HG03135 (cell line): Measurements from ENCODE around the gene UHMK1.
A peak's percentile ranks its signal among the peaks of the same experiment; 100 is the strongest.
"Not testable (repeated sequence)": the region's sequence is repeated elsewhere in the genome, so short reads cannot be mapped to it uniquely, and the experiment has no call there.

Experiments
- ATAC-seq: cut with Tn5 transposase; IDR thresholded peaks from one replicate; pipeline ENCODE4 v1.9.1; 2021; ENCODE audit warnings: mild to moderate bottlenecking, moderate library complexity; ENCODE audit not compliant: unreplicated experiment

The UHMK1 gene, protein sequence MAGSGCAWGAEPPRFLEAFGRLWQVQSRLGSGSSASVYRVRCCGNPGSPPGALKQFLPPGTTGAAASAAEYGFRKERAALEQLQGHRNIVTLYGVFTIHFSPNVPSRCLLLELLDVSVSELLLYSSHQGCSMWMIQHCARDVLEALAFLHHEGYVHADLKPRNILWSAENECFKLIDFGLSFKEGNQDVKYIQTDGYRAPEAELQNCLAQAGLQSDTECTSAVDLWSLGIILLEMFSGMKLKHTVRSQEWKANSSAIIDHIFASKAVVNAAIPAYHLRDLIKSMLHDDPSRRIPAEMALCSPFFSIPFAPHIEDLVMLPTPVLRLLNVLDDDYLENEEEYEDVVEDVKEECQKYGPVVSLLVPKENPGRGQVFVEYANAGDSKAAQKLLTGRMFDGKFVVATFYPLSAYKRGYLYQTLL

DNA sequence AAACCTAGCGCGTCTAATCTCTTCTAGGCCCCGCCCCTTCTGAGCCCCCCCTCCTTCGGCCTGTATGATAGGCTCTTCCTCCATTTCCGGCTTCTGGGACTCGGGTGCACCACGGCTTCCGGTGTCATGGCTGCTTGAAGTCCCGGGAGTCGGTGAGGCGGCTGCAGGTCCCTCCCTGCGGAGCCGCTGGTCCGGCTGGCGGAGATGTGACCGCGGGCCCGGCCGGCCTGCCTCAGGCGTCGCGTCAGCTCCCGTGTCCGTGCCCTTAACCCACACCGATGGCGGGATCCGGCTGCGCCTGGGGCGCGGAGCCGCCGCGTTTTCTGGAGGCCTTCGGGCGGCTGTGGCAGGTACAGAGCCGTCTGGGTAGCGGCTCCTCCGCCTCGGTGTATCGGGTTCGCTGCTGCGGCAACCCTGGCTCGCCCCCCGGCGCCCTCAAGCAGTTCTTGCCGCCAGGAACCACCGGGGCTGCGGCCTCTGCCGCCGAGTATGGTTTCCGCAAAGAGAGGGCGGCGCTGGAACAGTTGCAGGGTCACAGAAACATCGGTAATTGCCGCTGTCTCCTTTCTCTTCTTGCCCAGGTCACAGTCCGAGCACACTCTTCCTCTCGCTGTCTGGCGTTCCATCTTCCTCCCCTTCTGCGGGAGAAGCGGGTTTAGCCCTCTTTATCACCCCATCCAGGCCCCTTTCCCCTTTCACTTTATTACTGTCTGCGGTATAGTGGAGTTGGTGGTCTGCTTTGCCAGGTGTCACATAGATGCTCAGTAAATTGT, at the start of gene UHMK1:
Gene UHMK1 (plus strand): TSS at position 96 of the 773 bp plus-strand sequence. CDS start 183 bp downstream, at position 279.
- ATAC-seq: peak; percentile 98

DNA sequence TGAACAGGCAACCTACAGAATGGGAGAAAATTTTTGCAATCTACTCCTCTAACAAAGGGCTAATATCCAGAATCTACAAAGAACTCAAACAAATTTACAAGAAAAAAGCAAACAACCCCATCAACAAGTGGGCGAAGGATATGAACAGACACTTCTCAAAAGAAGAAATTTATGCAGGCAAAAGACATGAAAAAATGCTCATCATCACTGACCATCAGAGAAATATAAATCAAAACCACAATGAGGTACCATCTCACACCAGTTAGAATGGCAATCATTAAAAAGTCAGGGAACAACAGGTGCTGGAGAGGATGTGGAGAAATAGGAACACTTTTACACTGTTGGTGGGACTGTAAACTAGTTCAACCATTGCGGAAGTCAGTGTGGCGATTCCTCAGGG, 43.3 kb upstream of the UHMK1 start:
- ATAC-seq: not testable (repeated sequence)

DNA sequence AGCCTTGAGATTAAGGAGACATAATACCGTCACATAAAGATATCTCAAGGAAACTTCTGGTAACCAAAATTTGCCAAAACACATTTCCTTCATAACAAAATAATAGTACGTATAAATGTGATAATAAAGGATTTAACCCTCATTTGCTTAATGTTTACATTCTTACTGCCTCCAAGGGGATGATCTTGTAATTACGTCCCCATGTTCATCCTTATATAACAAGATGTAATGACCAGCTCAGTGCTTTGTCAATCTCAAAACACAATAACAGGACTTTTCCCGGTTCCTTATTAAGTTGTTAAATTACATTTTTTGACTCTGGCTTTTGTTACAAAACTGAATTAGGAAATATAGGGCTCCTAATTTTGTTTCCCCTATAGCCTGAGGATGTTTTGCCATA, 41.3 kb upstream of the UHMK1 start:
- no peak for ATAC-seq

DNA sequence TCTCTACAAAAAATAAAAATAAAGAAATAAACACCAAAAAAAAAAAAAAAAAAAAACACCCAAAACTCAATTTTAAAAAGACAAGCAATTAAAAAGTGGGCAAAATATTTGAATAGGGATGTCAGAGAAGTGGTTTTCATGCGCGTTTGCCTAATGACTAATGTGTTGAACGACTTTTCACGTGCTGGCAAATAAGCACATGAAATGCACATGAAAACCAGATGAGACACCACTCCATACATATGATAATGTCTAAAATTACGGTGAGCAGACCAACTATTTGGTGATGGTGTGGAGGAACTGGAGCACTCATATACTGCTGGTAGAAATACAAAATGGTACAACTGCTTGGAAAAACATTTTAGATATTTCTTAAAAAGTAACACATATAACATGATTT, 39.4 kb upstream of the UHMK1 start:
- no peak for ATAC-seq

DNA sequence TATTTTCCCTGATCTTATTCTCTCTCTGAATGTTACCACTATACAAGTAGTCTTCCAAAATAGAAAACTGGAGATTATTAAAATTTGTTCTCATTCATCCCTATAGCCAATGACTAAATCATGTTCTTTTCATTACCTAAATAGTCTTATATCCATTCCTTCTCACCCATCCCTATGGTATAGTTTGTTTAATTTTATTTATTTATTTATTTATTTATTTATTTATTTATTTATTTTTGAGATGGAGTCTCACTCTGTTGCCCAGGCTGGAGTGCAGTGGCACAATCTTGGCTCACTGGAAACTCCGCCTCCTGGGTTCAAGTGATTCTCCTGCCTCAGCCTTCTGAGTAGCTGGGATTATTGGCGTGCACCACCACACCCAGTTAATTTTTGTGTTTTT, 35.2 kb upstream of the UHMK1 start:
- ATAC-seq: not testable (repeated sequence)

DNA sequence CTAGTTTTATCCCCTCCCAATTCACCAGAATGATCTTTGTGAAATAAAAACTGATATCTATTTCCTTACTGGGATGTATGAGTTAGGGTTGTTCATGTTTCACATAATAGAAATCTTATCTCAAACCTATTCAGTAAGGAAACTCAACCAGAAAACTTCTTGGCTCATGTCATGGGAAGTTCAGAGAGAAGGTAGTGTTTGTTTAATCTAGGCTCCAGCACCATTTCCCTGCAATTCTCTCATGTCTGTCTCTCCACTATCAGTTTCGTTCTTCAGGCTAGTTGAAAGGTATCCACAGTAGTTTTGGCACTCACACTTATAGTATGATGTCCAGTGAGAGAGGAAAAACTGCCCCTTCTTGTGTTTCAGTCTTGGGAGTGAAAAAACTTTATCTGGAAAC, 34.6 kb upstream of the UHMK1 start:
- no peak for ATAC-seq

DNA sequence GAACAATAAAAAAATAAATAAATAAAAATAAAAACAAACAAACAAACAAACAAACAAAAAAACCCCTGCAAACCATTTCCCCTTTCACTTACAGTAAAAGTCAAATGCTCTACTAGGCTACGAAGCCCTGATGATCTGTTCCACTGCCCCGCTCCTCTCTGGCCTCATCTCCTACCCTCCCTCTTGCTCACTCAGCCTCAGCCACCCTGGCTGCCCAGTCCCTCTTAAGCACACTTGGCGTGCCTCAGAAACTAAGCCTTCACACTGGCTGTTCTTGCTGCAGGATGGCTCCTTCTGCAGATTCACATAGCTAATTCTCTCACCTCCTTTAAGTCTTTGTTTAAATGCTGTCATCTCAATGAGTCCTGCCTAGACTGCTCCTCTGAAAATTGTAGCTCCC, 30.8 kb upstream of the UHMK1 start:
- ATAC-seq: no peak

DNA sequence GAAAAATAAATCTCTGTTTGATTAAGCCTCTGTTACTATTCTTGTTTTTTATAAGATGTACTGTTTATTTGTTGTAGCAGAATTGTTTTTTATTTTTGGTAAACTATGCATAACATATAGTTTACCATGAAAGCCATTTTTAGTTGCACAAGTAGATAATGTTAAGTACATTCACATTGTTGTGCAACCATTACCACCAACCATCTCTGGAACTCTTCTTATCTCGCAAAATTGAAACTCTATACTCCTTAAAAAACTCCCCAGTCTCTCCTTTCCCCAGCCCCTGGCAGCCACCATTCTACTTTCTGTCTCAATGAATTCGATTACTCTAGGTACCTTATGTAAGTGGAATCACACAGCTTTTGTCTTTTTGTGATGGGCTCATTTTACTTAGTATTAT, 27.4 kb upstream of the UHMK1 start:
- ATAC-seq: no peak

DNA sequence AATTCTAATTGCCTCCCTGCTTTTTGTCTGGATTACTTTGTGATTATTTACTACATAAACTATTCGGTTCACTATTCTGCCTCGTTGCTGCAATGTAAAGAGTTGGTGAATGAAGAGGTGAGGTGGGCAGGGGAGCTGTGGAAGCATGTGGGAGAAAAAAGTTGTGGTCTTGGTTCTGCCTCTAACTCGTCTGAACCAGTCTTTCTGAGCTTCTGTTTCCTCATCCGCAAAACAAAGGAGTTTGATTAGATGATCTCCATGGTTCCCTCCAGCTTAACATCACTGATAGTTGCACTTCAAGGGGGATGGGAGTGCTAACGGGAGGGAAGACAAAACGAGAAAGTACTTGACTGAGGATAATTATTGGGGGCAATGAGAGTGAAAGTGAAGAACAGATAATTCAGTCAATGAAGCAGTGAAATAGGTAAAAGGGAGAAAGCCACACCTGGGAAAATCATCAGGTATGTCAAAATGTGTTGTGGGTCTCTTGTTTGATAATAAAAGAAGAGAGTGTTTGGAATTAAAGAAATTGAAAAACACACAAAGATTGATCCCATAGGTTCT, 26.2 kb upstream of the UHMK1 start:
- ATAC-seq: no peak

DNA sequence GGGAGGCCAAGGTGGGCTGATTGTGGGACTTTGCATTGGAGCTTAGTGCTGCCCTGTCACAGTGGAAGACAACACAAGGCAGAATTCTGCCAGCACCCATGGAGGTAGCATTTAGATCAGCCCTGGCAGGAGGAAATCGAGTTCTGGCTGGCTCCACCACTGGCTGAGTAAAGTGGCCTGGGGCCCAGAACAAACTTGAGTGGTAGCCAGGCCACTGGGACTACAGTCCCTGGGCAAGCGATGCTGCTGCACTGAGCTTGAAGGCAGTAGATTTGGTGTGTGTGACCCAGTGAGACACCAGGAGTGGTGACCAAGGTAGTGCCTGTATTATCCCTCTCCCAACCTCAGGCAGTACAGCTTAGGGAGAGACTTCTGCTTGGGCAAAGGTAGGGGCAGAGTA, 22.5 kb upstream of the UHMK1 start:
- no peak for ATAC-seq

DNA sequence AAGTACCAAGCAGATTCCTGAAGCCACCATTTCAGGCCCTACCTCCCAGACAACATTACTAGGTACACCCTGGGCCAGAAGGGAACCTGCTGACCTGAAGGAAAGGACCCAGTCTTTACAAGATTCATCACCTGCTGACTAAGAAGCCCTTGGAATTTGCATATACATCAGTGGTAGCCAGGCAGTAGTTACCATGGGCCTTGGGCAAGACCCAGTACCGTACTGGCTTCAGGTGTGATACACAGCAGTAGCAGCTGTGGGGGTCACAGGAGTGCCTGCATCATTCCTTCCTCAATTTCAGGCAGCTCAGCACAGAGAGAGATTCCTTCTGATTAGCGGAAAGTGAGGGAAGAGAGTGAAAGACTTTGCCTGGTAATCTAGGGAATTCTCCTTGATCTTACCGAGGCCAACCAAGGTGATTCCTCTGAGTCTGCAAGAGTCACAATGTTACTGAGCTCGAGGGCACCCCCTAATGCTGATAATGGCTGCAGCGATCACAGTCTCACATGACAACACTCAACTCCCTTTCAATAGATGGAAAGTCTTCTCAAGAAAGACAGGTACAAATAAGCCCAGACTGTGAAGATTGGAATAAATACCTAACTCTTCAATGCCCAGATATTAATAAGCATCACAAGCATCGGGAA, 22.0 kb upstream of the UHMK1 start:
- ATAC-seq: no peak

DNA sequence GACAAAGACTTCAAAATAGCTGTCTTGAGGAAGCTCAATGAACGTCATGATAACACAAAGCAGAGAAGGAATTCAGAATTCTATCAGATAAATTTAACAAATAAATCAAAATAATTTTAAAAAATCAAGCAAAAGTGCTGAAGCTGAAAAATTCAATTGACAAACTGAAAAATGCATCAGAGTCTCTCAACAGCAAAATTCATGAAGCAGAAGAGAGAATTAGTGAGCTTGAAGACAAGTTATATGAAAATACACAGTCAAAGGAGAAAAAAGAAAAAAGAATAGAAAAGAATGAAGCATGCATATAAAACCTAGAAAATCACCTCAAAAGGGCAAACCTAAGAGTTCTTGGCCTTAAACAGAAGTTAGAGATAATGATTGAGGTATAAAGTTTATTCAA, 21.0 kb upstream of the UHMK1 start:
- ATAC-seq: no peak

DNA sequence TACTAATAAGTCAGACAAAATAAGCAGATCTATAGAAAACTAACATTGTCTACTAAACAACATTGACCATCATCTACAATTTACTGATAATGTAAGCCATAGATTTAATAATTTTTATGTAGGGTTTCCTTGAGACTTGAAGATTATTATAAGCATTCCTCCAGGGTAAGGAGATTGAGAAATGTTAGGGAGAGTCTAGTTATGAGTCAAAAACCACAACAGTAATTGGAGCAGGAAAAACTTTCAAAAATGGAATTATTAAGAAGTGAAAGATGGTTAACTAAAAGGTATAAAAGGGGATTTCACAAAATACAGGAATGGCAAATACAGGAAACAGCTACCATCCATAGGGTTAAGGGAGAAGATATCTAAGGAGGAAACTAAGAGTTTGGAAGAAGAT, 12.4 kb upstream of the UHMK1 start:
- ATAC-seq: no peak

DNA sequence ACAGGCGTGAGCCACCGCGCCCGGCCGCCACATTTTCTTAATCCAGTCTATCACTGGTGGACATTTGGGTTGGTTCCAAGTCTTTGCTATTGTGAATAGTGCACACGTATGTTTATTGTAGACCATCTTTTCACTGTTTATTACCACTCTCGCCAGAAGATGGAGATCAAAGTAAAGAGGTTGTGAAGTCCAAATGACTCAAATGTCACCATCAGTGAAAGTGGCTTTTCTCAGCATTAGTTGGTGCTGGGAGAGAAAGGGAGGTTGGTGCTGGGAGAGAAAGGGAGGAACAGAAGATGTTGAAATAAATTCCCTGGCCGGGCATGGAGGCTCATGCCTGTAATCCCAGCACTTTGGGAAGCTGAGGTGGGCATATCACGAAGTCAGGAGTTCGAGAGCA, 10.4 kb upstream of the UHMK1 start:
- ATAC-seq: no peak

DNA sequence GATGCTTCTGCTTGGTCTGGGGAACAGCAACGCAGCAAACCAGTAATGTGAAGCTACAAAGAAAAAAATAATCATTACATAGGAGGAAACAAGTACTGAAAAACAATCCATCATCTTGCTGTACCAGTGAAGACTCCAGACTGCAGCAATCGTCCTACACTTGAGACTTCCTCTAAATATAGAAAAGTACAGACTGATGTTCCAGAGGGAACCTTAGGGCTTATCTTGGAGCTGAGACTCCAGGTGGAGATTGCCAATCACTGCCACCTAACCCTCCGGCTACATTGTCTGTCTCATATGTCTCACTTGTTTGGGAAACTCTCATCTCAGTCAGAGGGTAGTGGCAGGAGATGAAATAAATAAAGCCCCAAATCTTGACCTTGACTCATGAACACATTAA, 9.4 kb upstream of the UHMK1 start:
- no peak for ATAC-seq

DNA sequence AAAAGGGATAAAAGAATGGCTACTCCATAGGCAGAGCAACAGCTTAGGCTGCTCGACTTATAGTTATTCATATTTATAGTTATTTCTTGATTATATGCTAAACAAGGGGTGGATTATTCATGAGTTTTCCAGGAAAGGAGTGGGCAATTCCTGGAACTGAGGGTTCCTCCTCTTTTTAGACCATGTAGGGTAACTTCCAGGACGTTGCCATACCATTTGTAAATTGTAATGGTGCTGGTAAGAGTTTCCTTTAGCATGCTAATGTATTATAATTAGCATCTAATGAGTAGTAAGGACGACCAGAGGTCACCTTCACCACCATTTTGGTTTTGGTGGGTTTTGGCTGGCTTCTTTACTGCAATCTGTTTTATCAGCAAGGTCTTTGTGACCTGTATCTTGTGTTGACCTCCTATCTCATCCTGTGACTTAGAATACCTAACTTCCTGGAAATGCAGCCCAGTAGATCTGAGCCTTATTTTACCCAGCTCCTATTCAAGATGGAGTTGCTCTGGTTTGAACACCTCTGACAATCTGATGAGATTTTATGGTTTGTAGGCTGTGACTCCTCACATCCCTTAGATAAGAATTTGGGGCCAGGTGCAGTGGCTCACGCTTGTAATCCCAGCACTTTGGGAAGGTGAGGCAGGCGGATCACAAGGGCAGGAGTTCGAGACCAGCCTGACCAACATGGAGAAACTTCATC, 1.9 kb upstream of the UHMK1 start:
- ATAC-seq: not testable (repeated sequence)

DNA sequence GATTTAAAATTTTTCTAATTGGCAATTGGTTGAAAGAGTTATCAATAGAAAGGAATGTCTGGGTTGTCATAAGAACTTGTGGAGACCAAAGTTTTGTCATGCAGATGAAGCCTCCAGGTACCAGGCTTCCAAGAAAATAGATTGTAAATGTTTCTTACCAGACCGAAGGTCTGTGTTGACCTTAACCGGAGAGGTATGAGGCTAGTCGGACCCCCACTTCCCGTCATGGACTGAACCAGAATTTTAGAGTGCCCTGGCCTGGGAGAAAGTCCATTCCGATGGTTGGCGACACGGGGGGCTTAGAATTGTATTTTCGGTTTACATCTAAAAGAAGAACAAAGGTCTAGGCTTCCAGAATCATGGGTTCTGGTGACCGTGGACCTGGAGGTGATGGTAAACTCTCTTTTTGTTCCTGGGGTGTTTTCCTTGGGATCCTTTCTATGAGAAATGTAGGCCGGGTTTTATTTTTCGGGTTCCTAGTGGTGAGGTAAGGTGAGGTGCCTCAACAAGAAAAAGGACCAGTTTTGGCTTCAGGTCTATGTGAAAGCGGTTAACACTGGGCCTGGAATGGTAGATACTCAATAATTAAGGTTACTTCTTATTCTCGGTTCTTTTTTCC, 405 bp upstream of the UHMK1 start:
- no peak for ATAC-seq

DNA sequence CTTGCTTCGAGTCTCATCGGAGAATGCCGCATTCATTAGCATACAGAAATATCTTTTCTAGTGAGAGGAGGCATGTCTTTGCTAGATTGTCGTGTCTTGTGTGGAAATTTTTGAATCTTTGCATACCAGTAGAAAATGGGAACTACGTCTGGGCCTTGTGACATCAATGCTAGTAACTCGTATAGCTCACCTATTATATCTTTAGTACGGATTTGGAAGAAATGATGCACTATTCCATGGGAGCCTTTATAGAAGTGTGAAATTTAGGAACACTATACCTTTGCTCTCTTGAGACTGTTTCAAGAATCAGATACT, 835 bp downstream of the UHMK1 start:
- peak; percentile 33 for ATAC-seq

DNA sequence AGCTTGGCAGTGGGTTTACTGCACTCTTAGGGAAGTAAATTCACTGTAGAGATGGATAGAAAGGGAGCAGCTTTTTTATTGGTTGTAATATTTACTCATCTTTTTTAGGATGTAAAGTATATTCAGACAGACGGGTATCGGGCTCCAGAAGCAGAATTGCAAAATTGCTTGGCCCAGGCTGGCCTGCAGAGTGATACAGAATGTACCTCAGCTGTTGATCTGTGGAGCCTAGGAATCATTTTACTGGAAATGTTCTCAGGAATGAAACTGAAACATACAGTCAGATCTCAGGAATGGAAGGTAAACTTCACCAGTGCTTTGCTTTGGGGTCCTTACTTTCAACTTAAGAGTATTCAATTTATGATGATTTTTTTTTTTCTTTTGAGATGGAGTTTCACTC, 3.2 kb downstream of the UHMK1 start:
- ATAC-seq: no peak

DNA sequence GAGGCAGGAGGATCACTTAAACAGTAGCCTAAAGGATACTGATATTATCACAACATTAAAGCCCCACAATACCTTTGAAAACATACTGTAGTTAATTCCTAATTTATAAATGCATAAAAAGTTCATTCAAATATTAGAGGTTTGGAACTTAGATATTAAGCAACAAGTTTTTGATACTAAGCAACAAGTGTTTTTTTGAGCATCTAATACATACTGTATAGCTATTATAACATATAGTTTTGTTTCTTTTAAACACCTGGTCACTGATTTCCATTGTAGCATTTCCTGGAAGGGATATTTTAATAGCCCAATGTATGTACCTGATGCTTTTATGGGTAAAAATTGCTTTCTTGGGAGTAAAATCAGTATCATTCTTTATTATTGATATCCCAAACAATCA, 4.5 kb downstream of the UHMK1 start:
- ATAC-seq: no peak

DNA sequence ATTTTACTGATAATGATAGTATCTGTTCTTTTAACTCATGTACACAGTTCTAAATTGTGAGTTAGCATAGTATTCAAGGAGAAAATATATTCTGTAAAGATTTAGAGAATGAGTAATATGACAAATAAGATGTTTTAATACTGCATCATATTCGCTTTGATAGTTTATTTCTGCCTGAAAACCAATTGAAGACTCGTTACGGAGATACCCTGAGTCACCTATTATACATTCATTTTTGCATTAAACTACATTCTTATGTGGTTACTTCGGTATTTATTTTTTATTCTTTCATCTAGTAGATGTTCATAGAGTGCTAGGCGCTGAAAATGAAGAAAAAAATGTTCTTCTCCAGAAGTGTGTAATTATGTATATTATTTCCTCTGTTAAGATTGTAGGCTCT, 5.3 kb downstream of the UHMK1 start:
- no peak for ATAC-seq
